ENCODE data around the gene ARHGAP19.

DNA sequence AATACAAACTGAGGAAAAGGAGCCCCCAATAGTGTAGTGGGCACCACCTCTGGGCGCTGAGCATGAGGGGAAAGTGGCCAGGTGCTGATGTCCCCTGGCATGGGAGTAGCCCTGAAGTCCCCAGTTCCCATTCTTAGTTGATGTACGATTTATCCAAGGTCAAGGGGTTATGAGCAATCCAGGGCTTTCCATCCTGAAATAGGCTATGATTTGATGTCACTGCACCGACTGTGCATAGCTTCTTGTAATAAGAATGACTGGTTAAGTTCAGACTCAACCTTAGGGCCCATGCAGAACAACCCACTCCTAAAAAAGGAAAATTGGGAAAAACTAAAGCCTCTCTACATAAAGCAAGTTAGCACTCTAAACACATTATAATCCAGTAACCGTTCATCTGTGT lies 31.1 kb upstream of the ARHGAP19 start:
- TF ChIP-seq, protein P1, sequence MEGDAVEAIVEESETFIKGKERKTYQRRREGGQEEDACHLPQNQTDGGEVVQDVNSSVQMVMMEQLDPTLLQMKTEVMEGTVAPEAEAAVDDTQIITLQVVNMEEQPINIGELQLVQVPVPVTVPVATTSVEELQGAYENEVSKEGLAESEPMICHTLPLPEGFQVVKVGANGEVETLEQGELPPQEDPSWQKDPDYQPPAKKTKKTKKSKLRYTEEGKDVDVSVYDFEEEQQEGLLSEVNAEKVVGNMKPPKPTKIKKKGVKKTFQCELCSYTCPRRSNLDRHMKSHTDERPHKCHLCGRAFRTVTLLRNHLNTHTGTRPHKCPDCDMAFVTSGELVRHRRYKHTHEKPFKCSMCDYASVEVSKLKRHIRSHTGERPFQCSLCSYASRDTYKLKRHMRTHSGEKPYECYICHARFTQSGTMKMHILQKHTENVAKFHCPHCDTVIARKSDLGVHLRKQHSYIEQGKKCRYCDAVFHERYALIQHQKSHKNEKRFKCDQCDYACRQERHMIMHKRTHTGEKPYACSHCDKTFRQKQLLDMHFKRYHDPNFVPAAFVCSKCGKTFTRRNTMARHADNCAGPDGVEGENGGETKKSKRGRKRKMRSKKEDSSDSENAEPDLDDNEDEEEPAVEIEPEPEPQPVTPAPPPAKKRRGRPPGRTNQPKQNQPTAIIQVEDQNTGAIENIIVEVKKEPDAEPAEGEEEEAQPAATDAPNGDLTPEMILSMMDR (IDR thresholded peaks at IDR 0.05; ENCODE audit: low read length), result no peak
- TF ChIP-seq EZH2 (IDR thresholded peaks at IDR 0.05; ENCODE audit: borderline replicate concordance, low read length), result no peak
